ENCODE measurements around the gene IRF2BPL. TPM values are rescaled to one million over a fixed set of nuclear protein-coding genes. Genes with fewer than 3 reads are reported as not detected.

The IRF2BPL gene
- total and polyA plus RNA-seq, 2 of the 8 experiments (the other 6 are each of a cell fraction or from before 2014, with no cell fraction given) = 18.8 to 57.0 TPM

GRCh38 chr14:77026166-77026929 lies 2.2 kb downstream of the IRF2BPL start (continued):
- TF ChIP-seq BACH1 (IDR thresholded peaks at IDR 0.05; ENCODE audit: low read length) (no peak), BCL11A (IDR thresholded peaks at IDR 0.05; ENCODE audit: low read depth in 2 of 2, low read length in 2 of 2) (no peak), ASH2L (IDR thresholded peaks at IDR 0.05; ENCODE audit: low read length) (peak; percentile 38), POU5F1 (IDR thresholded peaks at IDR 0.05; ENCODE audit: low read depth, low read length) (no peak), NANOG (IDR thresholded peaks at IDR 0.05; ENCODE audit: insufficient read depth, low read depth, low read length, poor library complexity, severe bottlenecking) (no peak), SUZ12 (IDR thresholded peaks at IDR 0.05; ENCODE audit: low read length) (peak; percentile 43; the same call in 1 of the 2 replicates), EZH2 (IDR thresholded peaks at IDR 0.05; ENCODE audit: low read depth, low read length, severe bottlenecking) (peak; percentile 42), GABPA (IDR thresholded peaks at IDR 0.05; ENCODE audit: borderline replicate concordance, insufficient read depth, low read length) (no peak), ATF2 (IDR thresholded peaks at IDR 0.05; ENCODE audit: low read length) (no peak), CBX5 (IDR thresholded peaks at IDR 0.05; ENCODE audit: low read depth, low read length) (no peak), RBBP5 (IDR thresholded peaks at IDR 0.05; ENCODE audit: borderline replicate concordance, low read depth, low read length) (0 out of 2 replicates have a peak, but pooled peaks have one; percentile 14), POLR2A (IDR thresholded peaks at IDR 0.05; ENCODE audit: control extremely low read depth in 1 of 2, low read depth in 2 of 2, low read length in 2 of 2) (peak in 1 of 2 experiments; percentile 52; a peak in 2 of 3 replicates), RXRA (IDR thresholded peaks at IDR 0.05; ENCODE audit: insufficient read depth, low read depth, low read length) (no peak), SP4 (IDR thresholded peaks at IDR 0.05; ENCODE audit: low read length) (no peak), HDAC2 (IDR thresholded peaks at IDR 0.05; ENCODE audit: borderline replicate concordance in 1 of 2, low read depth in 2 of 2, low read length in 2 of 2) (no peak)
